Endodermal cell (in vitro differentiated cells): ENCODE data around the gene CDCA7. TPM values are rescaled to one million over a fixed set of nuclear protein-coding genes. Genes with fewer than 3 reads are reported as not detected.
A peak's percentile ranks its signal among the peaks of the same experiment; 100 is the strongest.

Source experiments
- DNase-seq: peaks from one replicate; pipeline ENCODE4 v3.0.0-alpha.2; 2017
- H3K27ac ChIP-seq: 2 replicates; pipeline ENCODE4 v1.5.1; 2013; ENCODE audit warnings: mild to moderate bottlenecking, low read depth, low read length, moderate library complexity
- H3K27me3 ChIP-seq: 2 replicates; pipeline ENCODE4 v1.6.1; 2013; ENCODE audit warnings: mild to moderate bottlenecking, low read length, moderate library complexity; ENCODE audit not compliant: insufficient read depth, control insufficient read depth, poor library complexity, severe bottlenecking
- H3K36me3 ChIP-seq: 2 replicates; pipeline ENCODE4 v1.7.0; 2013; ENCODE audit warnings: mild to moderate bottlenecking, low read length, moderate library complexity; ENCODE audit not compliant: control insufficient read depth, insufficient read depth
- H3K4me1 ChIP-seq: one replicate; pipeline ENCODE4 v1.7.0; 2013; ENCODE audit warnings: low read length; ENCODE audit not compliant: control insufficient read depth, insufficient read depth
- H3K4me3 ChIP-seq: 2 replicates; pipeline ENCODE4 v1.5.1; 2013; ENCODE audit warnings: mild to moderate bottlenecking, low read length, moderate library complexity
- H3K9ac ChIP-seq: 2 replicates; pipeline ENCODE4 v1.6.1; 2013; ENCODE audit warnings: mild to moderate bottlenecking, low read length, moderate library complexity; ENCODE audit not compliant: poor library complexity, severe bottlenecking; ENCODE audit errors: extremely low read depth
- H3K9me3 ChIP-seq: 2 replicates; pipeline ENCODE4 v1.6.1; 2013; ENCODE audit warnings: mild to moderate bottlenecking, low read length, moderate library complexity; ENCODE audit not compliant: control insufficient read depth
- H3K27ac Mint-ChIP-seq: 2 replicates; pipeline ENCODE4 v1.8.0; 2020; ENCODE audit warnings: mixed read lengths
- H3K27me3 Mint-ChIP-seq: 2 replicates; pipeline ENCODE4 v1.8.0; 2021; ENCODE audit warnings: mild to moderate bottlenecking, mixed read lengths; ENCODE audit not compliant: insufficient read depth
- H3K36me3 Mint-ChIP-seq: 2 replicates; pipeline ENCODE4 v1.8.0; 2020; ENCODE audit warnings: low read depth, mixed read lengths
- H3K4me1 Mint-ChIP-seq: 2 replicates; pipeline ENCODE4 v1.8.0; 2020; ENCODE audit warnings: mixed read lengths
- H3K4me3 Mint-ChIP-seq: 2 replicates; pipeline ENCODE4 v1.8.0; 2020; ENCODE audit warnings: mild to moderate bottlenecking, moderate library complexity, mixed read lengths
- H3K9me3 Mint-ChIP-seq: 2 replicates; pipeline ENCODE4 v1.8.0; 2020; ENCODE audit warnings: mild to moderate bottlenecking, mixed read lengths
- WGBS, 2 experiments: methylation state at CpG; one replicate each; pipeline versions ENCODE4 v1.1.5 to v1.1.7; 2013; ENCODE audit warnings: missing lambda C conversion rate in 2 of 2, mixed read lengths in 1 of 2; ENCODE audit not compliant: insufficient coverage in 1 of 2, insufficient read length in 1 of 2; 5-methylcytosine and 5-hydroxymethylcytosine counted together
- total RNA-seq, 2 donors: library from RNA; stranded (reverse); fragmentation: NEBNext Ultra II Directional in 1 of 2; extraction: Animal tissue kit (Norgen Biotek cat#: 25700) in 1 of 2; gene quantifications; 2 replicates in 1 of 2; 3 replicates in 1 of 2; pipeline ENCODE4 v1.2.1, GENCODE V29; 2021
- TF ChIP-seq, protein P1 (sequence below): fragments of 200-600 bp; sonication (generic); conservative IDR thresholded peaks from 2 replicates; pipeline ENCODE4 v1.5.0; 2021; ENCODE audit warnings: antibody characterized with exemption, mild to moderate bottlenecking

Gene CDCA7
- total RNA-seq, 2 donors from 2014 or later, result 73.0 to 101 TPM

DNA sequence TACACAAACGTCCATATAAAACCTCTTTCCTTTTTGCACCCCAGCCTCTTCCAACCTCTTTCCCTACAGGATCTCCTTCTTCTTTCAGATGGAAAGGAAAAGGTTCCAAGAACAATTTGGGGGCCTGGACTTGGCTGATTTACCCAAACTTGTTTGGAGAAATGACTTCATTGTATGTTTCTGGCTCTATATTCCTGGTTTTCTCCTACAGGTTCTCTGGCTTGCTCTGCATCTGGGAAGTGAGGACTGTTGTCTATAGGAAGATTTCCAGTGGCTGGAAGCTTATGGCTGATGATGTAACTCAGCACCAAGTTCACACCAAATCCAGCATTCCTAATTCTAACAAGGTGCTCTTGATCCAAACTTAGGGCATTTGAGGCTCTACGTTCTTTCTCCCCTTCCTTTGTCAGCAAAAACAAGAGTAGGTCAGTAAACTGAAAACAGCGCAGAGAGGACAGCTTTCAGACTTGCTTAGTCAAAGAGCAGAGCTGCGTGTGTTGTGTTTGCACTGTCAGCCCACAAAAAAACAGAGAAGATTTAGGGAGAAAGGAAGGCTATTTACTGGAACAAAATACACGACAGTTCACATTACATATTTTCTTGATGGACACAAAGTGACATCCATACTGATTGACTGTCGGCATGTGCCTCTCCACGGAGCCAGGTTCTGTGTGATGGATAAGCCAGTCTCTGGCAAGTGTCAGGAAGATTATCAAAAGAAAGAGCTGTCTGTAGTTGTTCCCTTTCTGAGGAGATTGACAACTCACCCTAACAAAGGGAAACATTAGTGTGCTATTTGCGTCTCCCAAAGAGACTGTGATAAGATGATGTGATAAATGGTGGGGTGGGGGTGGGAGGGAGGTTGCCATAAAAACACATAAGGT is 39.7 kb downstream of the CDCA7 start:
- Histone ChIP-seq H3K27me3 (no peaks in the 10 kb centered on the region), H3K4me1 (peaks cover 7% of the 10 kb centered on the region), H3K9me3 (no peaks in the 10 kb centered on the region), H3K27ac (no peak overlapping the region), H3K4me3 (peak overlapping the region; percentile 36), H3K36me3 (no peaks in the 10 kb centered on the region), H3K9ac (no peak overlapping the region)
- no peaks in the 10 kb centered on the region for H3K27me3 Mint-ChIP-seq
- H3K4me1 Mint-ChIP-seq, result peaks cover 38% of the 10 kb centered on the region
- TF ChIP-seq, protein P1, sequence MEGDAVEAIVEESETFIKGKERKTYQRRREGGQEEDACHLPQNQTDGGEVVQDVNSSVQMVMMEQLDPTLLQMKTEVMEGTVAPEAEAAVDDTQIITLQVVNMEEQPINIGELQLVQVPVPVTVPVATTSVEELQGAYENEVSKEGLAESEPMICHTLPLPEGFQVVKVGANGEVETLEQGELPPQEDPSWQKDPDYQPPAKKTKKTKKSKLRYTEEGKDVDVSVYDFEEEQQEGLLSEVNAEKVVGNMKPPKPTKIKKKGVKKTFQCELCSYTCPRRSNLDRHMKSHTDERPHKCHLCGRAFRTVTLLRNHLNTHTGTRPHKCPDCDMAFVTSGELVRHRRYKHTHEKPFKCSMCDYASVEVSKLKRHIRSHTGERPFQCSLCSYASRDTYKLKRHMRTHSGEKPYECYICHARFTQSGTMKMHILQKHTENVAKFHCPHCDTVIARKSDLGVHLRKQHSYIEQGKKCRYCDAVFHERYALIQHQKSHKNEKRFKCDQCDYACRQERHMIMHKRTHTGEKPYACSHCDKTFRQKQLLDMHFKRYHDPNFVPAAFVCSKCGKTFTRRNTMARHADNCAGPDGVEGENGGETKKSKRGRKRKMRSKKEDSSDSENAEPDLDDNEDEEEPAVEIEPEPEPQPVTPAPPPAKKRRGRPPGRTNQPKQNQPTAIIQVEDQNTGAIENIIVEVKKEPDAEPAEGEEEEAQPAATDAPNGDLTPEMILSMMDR, result no peak
- no peaks in the 10 kb centered on the region for H3K9me3 Mint-ChIP-seq
- no peak overlapping the region for H3K4me3 Mint-ChIP-seq
- H3K27ac Mint-ChIP-seq, result peak overlapping the region; percentile 12
- DNase-seq, result no peak
- 44 to 48% methylated on average over 4 to 8 of the region's 8 CpGs for WGBS, 2 experiments
- no peaks in the 10 kb centered on the region for H3K36me3 Mint-ChIP-seq

DNA sequence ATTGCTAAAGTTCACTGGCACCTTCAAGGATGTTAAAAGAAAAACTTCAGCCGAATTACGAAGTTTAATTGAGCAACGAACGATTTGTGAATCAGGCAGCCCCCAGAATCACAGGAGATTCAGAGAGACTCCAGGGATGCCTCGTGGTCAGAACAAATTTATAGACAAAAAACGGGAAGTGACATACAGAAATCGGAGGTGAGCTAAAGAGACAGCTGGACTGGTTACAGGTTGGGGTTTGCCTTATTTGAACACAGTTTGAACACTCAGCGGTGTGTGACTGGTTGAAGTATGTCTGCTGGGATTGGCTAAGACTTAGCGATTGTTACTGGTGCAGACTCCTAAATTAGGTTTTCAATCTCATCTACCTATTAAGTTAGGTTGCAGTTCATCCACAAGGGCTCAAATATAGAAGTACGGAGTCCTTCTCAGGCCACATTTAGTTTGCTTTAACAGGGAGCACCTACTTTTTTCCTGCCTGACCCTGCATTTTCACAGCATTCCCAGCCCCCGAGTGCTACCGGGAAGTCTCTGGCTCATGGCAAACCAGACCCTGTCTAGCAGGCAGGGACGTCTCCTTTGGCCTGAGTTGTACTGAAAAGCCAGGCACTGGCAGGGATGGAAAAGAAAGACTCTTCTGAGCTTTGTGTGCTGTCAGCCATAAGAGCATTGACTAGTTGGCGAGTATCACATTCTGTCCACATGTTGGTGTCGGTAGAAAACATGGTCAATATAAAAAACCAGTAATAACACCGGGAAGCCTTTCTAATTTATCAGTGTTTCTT is 41.1 kb downstream of the CDCA7 start:
- Mint-ChIP-seq H3K27me3 (peaks cover under 1% of the 10 kb centered on the region), H3K4me3 (no peak overlapping the region), H3K9me3 (no peaks in the 10 kb centered on the region), H3K4me1 (peaks cover 45% of the 10 kb centered on the region), H3K36me3 (no peaks in the 10 kb centered on the region), H3K27ac (no peak overlapping the region)
- H3K27me3 ChIP-seq, result no peaks in the 10 kb centered on the region
- no peak overlapping the region for H3K4me3 ChIP-seq
- TF ChIP-seq, protein P1, result no peak
- no peak for DNase-seq
- H3K4me1 ChIP-seq, result peaks cover 11% of the 10 kb centered on the region
- H3K27ac ChIP-seq, result no peak overlapping the region
- 91 to 92% methylated on average over 16 of the region's 16 CpGs for WGBS, 2 experiments
- H3K36me3 ChIP-seq, result no peaks in the 10 kb centered on the region
- H3K9ac ChIP-seq, result no peak overlapping the region
- H3K9me3 ChIP-seq, result no peaks in the 10 kb centered on the region

DNA sequence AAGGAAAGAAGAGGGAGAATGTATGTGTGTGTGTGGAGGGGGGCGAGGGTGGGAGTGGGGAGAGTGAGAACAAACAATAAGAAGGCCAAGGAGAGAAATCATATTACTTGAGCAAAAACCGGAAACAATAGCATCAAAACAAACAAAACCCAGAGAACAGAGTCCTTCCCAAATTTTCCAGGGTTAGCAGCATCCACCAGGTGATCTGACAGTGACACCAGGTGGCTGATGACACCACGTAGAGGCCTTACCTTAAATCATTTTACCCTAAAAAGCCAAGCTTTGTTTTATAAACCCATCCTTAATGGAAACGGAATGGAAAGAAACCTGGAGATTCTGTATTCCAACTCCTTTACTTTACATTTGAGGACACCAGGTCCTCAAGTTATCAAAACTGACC is 42.9 kb downstream of the CDCA7 start:
- Histone ChIP-seq H3K27ac (no peak overlapping the region), H3K27me3 (no peaks in the 10 kb centered on the region), H3K9ac (no peak overlapping the region), H3K4me3 (no peak overlapping the region), H3K36me3 (no peaks in the 10 kb centered on the region), H3K9me3 (no peaks in the 10 kb centered on the region), H3K4me1 (peaks cover 14% of the 10 kb centered on the region)
- TF ChIP-seq, protein P1, result peak; percentile 72
- 64 to 68% methylated on average over 3 to 4 of the region's 4 CpGs for WGBS, 2 experiments
- Mint-ChIP-seq H3K36me3 (no peaks in the 10 kb centered on the region), H3K27ac (no peak overlapping the region), H3K9me3 (no peaks in the 10 kb centered on the region), H3K4me3 (no peak overlapping the region), H3K4me1 (peaks cover 58% of the 10 kb centered on the region), H3K27me3 (peaks cover 18% of the 10 kb centered on the region)
- peak; percentile 64 for DNase-seq
